Keratinocyte (primary cell): ENCODE results near the gene EBF4. TPM values are rescaled to one million over a fixed set of nuclear protein-coding genes. Genes with fewer than 3 reads are reported as not detected.

Experiments used
- DNase-seq: peaks from one replicate; pipeline ENCODE4 v3.0.0-alpha.2; 2011; ENCODE audit warnings: low read depth, missing footprints, low spot score
- FAIRE-seq: peaks from 2 replicates; lab custom pipeline; 2011; peaks lifted over from hg19 to GRCh38; lab: Jason Lieb, UNC
- H2AFZ ChIP-seq: 2 replicates; pipeline ENCODE4 v1.6.0; 2012; ENCODE audit warnings: low read length, control low read depth, inconsistent platforms; ENCODE audit not compliant: control insufficient read depth
- H3K27ac ChIP-seq: 2 replicates; pipeline ENCODE4 v1.5.1; 2011; ENCODE audit warnings: low read length; ENCODE audit not compliant: control insufficient read depth, insufficient read depth
- H3K27me3 ChIP-seq: 3 replicates; pipeline ENCODE4 v1.6.0; 2011; ENCODE audit warnings: low read length; ENCODE audit not compliant: control insufficient read depth, insufficient read depth; ENCODE audit errors: extremely low read depth
- H3K36me3 ChIP-seq, 2 experiments: 2 replicates in 1 of 2; 3 replicates in 1 of 2; pipeline ENCODE4 v1.5.1; 2011; ENCODE audit warnings: low read length in 2 of 2, mild to moderate bottlenecking in 1 of 2; ENCODE audit not compliant: control insufficient read depth in 2 of 2, insufficient read depth in 2 of 2; ENCODE audit errors: extremely low read depth in 1 of 2
- H3K4me1 ChIP-seq: 3 replicates; pipeline ENCODE4 v1.5.1; 2011; ENCODE audit warnings: low read length; ENCODE audit not compliant: control insufficient read depth, insufficient read depth; ENCODE audit errors: extremely low read depth
- H3K4me2 ChIP-seq: 3 replicates; pipeline ENCODE4 v1.6.0; 2011; ENCODE audit warnings: low read depth, low read length; ENCODE audit not compliant: control insufficient read depth, insufficient read depth; ENCODE audit errors: extremely low read depth
- H3K4me3 ChIP-seq, 3 experiments: fragments of 200-600 bp in 1 of 3; sonication (generic) in 1 of 3; 2 replicates in 2 of 3; 3 replicates in 1 of 3; pipeline ENCODE4 v1.5.1; 2011 to 2016; ENCODE audit warnings: low read length in 3 of 3, mild to moderate bottlenecking in 3 of 3, control low read depth in 2 of 3, inconsistent platforms in 1 of 3, low read depth in 1 of 3, mixed read lengths in 1 of 3, mixed run types in 1 of 3, moderate library complexity in 1 of 3; ENCODE audit not compliant: control insufficient read depth in 2 of 3, insufficient read depth in 2 of 3; ENCODE audit errors: extremely low read depth in 1 of 3
- H3K79me2 ChIP-seq: 2 replicates; pipeline ENCODE4 v1.6.0; 2012; ENCODE audit warnings: low read length; ENCODE audit not compliant: control insufficient read depth, insufficient read depth
- H3K9ac ChIP-seq: 3 replicates; pipeline ENCODE4 v1.6.0; 2011; ENCODE audit warnings: low read length; ENCODE audit not compliant: control insufficient read depth, insufficient read depth; ENCODE audit errors: extremely low read depth
- H3K9me1 ChIP-seq: 3 replicates; pipeline ENCODE4 v1.6.0; 2011; ENCODE audit warnings: low read length; ENCODE audit not compliant: control insufficient read depth, insufficient read depth; ENCODE audit errors: extremely low read depth
- H3K9me3 ChIP-seq: 2 replicates; pipeline ENCODE4 v1.5.1; 2012; ENCODE audit warnings: low read depth, low read length; ENCODE audit not compliant: control insufficient read depth
- H4K20me1 ChIP-seq: 3 replicates; pipeline ENCODE4 v1.6.0; 2011; ENCODE audit warnings: low read length; ENCODE audit not compliant: control insufficient read depth, insufficient read depth; ENCODE audit errors: extremely low read depth
- EZH2 ChIP-seq: IDR thresholded peaks from one replicate; pipeline ENCODE4 v1.6.1; 2012; ENCODE audit warnings: inconsistent platforms, mild to moderate bottlenecking, low read length, moderate library complexity
- dilution Hi-C: fragments of 300-500 bp; cut with MboI; formaldehyde crosslinking; loops from one replicate; pipeline ENCODE4 v1.7.0; 2020; ENCODE audit warnings: low sequenced_read_pairs; ENCODE audit not compliant: extremely low pct_ligation_motif_present
- polyA plus RNA-seq, 5 experiments: library from polyadenylated mRNA; depleted of rRNA in 3 of 5; stranded (reverse) in 3 of 5; stranded (forward) in 1 of 5; unstranded in 1 of 5; fragments of >200 nt; gene quantifications; 1 replicate in 1 of 5; 2 replicates in 3 of 5; 3 replicates in 1 of 5; pipeline versions ENCODE4 v1.2.1 to v1.2.3, GENCODE V29; 2011 to 2012; ENCODE audit warnings: missing spikeins in 2 of 5, low read depth in 1 of 5, low replicate concordance in 1 of 5
- TF ChIP-seq, protein P1 (sequence below), 3 experiments: IDR thresholded peaks in 1 of 3; conservative IDR thresholded peaks in 1 of 3; optimal IDR thresholded peaks in 1 of 3; 2 replicates in 2 of 3; 3 replicates in 1 of 3; pipeline versions ENCODE3 to v1.5.1; 2011; ENCODE audit warnings: low read length in 3 of 3, mild to moderate bottlenecking in 3 of 3, moderate library complexity in 2 of 3, control low read depth in 1 of 3, inconsistent platforms in 1 of 3; ENCODE audit not compliant: insufficient read depth in 2 of 3; ENCODE audit errors: extremely low read depth in 1 of 3

Gene EBF4
- polyA plus RNA-seq, 1 donor (not counting 4 experiments of a cell fraction or from before 2014, with no cell fraction given), result not detected

DNA sequence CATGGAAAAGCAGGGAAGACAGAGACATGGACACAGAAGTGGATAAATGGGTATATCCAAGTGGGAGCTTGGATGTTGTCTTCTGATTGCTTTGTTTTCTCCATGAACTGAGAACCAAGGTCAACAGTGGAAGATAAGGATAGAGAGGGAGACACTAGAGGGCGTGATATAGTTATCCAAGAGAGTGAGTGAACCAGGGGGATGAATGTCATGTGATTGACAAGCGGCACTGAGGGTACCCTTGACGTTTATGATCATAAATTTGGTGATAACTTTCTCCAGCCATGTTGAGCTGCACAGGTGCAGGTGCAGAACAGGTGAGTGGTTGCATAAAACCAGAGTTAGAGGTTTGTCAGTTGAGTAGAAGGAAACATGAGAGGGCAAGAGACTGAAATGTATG is 20.7 kb downstream of the EBF4 start:
- no peak overlapping the region for H3K4me2 ChIP-seq
- dilution Hi-C loops, result no loop called here
- H3K27me3 ChIP-seq, result peaks cover 5% of the 10 kb centered on the region

DNA sequence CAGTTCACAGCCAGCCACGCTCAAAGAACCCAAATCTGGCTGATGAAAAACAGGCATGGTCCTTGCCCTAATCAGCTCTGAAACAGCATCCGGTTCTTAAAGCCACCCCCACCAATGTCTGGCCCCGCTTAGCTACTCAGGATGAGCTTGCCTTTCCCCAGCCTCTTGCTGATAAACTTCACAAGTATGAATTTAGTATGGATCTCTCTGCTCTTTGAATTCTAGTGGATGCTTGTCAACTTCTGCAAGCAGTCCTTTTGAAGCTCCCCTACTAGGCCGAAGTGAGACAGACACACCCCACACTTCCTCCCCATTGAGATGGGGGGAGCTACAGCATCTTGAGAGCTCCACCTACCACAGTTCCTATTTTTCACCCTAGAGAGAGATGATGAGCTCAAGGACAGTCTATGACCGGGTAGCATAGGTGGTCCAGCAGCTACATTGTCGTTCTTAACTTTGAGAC is 36.7 kb downstream of the EBF4 start:
- no peaks in the 10 kb centered on the region for H3K4me1 ChIP-seq
- H3K9me1 ChIP-seq, result no peaks in the 10 kb centered on the region
- no peaks in the 10 kb centered on the region for H3K9me3 ChIP-seq
- dilution Hi-C loops, result no loop called here
- no peak overlapping the region for H3K4me2 ChIP-seq
- no peaks in the 10 kb centered on the region for H3K79me2 ChIP-seq
- DNase-seq (no peak), FAIRE-seq (no peak)
- no peak overlapping the region for H3K9ac ChIP-seq
- no peak overlapping the region for H3K4me3 ChIP-seq
- H4K20me1 ChIP-seq, result no peaks in the 10 kb centered on the region
- no peaks in the 10 kb centered on the region for H3K36me3 ChIP-seq
- TF ChIP-seq, protein P1, sequence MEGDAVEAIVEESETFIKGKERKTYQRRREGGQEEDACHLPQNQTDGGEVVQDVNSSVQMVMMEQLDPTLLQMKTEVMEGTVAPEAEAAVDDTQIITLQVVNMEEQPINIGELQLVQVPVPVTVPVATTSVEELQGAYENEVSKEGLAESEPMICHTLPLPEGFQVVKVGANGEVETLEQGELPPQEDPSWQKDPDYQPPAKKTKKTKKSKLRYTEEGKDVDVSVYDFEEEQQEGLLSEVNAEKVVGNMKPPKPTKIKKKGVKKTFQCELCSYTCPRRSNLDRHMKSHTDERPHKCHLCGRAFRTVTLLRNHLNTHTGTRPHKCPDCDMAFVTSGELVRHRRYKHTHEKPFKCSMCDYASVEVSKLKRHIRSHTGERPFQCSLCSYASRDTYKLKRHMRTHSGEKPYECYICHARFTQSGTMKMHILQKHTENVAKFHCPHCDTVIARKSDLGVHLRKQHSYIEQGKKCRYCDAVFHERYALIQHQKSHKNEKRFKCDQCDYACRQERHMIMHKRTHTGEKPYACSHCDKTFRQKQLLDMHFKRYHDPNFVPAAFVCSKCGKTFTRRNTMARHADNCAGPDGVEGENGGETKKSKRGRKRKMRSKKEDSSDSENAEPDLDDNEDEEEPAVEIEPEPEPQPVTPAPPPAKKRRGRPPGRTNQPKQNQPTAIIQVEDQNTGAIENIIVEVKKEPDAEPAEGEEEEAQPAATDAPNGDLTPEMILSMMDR (optimal IDR thresholded peaks at IDR 0.05 in 1 of 3, IDR thresholded peaks at IDR 0.05 in 1 of 3, conservative IDR thresholded peaks at IDR 0.05 in 1 of 3; ENCODE audit: extremely low read depth in 1 of 3, insufficient read depth in 2 of 3, low read length in 3 of 3), result no peak
- TF ChIP-seq EZH2, result no peak
- peaks cover 13% of the 10 kb centered on the region for H3K27me3 ChIP-seq
- H2AFZ ChIP-seq, result no peak overlapping the region
- H3K27ac ChIP-seq, result no peak overlapping the region

More for the DNA sequence above, 20.7 kb downstream of the EBF4 start:
- FAIRE-seq (no peak), DNase-seq (no peak)
- H4K20me1 ChIP-seq, result no peaks in the 10 kb centered on the region
- H3K4me3 ChIP-seq, result no peak overlapping the region
- H3K9ac ChIP-seq, result no peak overlapping the region
- H3K4me1 ChIP-seq, result no peaks in the 10 kb centered on the region
- H3K79me2 ChIP-seq, result no peaks in the 10 kb centered on the region
- no peak overlapping the region for H2AFZ ChIP-seq
- H3K27ac ChIP-seq, result no peak overlapping the region
- no peaks in the 10 kb centered on the region for H3K36me3 ChIP-seq
- TF ChIP-seq, protein P1 (optimal IDR thresholded peaks at IDR 0.05 in 1 of 3, IDR thresholded peaks at IDR 0.05 in 1 of 3, conservative IDR thresholded peaks at IDR 0.05 in 1 of 3; ENCODE audit: extremely low read depth in 1 of 3, insufficient read depth in 2 of 3, low read length in 3 of 3), result peak; percentile 26 to 50 (median 41)
- TF ChIP-seq EZH2, result no peak
- H3K9me3 ChIP-seq, result no peaks in the 10 kb centered on the region
- H3K9me1 ChIP-seq, result no peaks in the 10 kb centered on the region
